ENCODE results near the gene RELN.

The RELN gene

DNA sequence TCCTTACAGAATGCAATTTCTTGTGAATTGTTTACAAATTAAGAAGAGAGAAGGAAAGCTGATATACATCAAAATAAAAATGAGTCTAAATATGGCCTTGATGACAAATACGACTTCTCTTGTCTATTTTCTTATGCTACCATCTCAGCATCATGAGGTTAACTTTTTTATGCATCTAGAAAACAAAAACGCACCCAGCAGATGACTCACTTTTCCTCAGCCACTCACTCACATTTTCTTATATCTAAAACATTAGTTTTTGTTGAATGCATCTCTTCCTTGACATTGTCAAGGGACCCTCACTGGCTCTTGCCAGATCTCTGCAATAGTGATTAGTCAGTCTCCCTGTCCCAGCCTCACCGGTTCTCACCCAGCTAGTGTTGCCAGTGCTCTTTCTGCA lies 287.0 kb downstream of the RELN start:
- H3K27ac Mint-ChIP-seq = no peak overlapping the region
- no peaks in the 10 kb centered on the region for H3K9me3 Mint-ChIP-seq
- no peaks in the 10 kb centered on the region for H3K36me3 Mint-ChIP-seq
- H3K4me3 Mint-ChIP-seq = no peak overlapping the region
- H3K27me3 Mint-ChIP-seq = peaks cover 5% of the 10 kb centered on the region
- no peaks in the 10 kb centered on the region for H3K4me1 Mint-ChIP-seq

DNA sequence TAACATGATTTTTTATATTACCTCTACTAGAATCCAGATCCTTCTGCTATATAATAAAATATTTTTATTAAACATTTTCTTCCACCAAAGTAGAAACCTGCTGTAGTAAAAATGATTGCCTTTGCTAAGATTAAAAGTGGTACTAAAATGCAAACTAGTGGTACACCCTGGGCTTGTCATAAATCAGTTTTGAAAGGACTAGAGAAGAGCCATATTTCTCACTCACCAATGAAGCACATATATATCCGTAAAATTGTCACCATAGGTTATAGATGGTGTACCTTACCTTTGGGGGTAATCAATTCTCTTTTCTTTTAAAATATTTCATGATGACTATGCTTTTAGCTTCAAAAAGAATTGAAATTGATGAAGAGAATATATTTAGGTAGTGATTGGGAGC lies 290.4 kb downstream of the RELN start:
- Mint-ChIP-seq H3K27me3 (peaks cover 8% of the 10 kb centered on the region), H3K27ac (no peak overlapping the region), H3K9me3 (no peaks in the 10 kb centered on the region), H3K4me1 (no peaks in the 10 kb centered on the region), H3K4me3 (no peak overlapping the region), H3K36me3 (no peaks in the 10 kb centered on the region)

DNA sequence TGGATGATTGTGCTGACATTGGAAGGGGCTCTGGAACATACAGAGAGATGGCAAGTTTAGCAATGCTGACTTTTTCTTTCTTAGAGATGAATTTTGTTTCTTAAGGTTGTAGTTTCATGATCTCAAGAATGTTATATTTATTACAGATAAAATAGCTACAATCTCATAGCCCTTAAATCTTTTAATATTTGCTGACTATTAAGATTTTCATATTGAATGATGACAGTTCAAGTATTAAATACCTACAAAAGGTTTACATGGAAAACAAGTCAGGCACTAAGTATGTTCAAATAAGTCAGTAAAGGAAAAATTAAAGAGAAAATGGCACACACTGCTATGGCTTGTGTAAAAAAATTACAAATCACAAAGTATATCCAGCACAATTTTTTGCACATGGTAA lies 291.4 kb downstream of the RELN start:
- no peaks in the 10 kb centered on the region for H3K4me1 Mint-ChIP-seq
- H3K27me3 Mint-ChIP-seq = peaks cover 5% of the 10 kb centered on the region
- no peaks in the 10 kb centered on the region for H3K36me3 Mint-ChIP-seq
- H3K27ac Mint-ChIP-seq = no peak overlapping the region
- H3K4me3 Mint-ChIP-seq = no peak overlapping the region
- H3K9me3 Mint-ChIP-seq = no peaks in the 10 kb centered on the region

DNA sequence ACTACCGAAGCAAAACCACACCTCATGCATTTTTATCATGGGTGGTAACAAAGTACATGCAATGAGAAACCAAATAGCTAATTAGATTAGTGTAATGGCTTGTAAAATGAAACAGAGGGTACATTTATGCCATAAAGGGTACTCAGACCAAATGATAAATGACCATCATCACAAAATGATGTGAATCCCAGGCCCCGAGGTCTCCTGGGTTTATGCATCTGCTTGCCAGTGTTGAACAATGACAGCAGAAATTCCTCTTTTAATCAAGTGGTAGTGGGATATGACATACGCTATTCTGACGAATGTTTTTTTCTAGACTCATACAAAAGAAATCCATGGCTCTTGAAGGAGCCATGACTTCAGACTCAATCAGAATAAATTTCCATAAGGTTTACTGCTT lies 293.9 kb downstream of the RELN start:
- Mint-ChIP-seq H3K4me1 (no peaks in the 10 kb centered on the region), H3K36me3 (no peaks in the 10 kb centered on the region), H3K4me3 (no peak overlapping the region), H3K9me3 (no peaks in the 10 kb centered on the region), H3K27ac (no peak overlapping the region), H3K27me3 (peaks cover 7% of the 10 kb centered on the region)

DNA sequence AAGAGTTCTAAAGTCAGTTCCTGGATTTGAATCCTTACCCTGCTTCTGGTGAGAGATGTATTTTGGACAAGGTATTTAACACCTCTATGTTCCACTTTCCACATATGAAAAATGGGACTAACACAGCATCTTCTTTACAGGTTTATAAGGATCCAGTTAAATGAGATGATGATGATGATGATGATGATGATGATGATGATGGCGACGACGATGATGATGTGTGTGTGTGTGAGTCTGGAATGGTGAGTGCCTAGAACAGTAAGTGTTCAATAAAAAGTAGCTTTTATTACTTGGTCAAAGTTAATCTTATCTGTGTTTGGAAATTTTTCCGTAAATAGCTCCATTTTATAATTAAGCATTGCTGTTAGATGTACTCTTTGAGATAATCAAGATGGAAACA lies 295.2 kb downstream of the RELN start:
- H3K4me3 Mint-ChIP-seq = no peak overlapping the region
- no peaks in the 10 kb centered on the region for H3K36me3 Mint-ChIP-seq
- no peaks in the 10 kb centered on the region for H3K9me3 Mint-ChIP-seq
- no peaks in the 10 kb centered on the region for H3K4me1 Mint-ChIP-seq
- H3K27ac Mint-ChIP-seq = no peak overlapping the region
- H3K27me3 Mint-ChIP-seq = peaks cover 16% of the 10 kb centered on the region

DNA sequence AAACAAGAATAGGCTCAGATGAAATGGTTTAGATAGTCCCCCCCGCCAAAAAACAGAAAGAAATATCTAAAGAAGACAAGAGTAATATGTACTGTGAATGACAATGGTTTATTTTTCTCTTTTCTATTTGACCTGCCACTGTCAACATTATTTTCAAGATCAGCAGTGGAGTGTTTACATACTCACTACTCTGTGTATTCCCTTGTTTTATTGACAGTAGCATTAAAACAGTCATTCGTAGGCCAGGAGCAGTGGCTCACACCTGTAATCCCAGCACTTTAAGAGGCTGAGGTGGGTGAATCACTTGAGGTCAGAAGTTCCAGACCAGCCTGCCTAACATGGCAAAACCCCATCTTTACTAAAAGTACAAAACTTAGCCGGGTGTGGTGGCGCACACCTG lies 298.2 kb downstream of the RELN start:
- Mint-ChIP-seq H3K4me3 (no peak overlapping the region), H3K4me1 (no peaks in the 10 kb centered on the region), H3K9me3 (no peaks in the 10 kb centered on the region), H3K27me3 (peaks cover 13% of the 10 kb centered on the region), H3K27ac (no peak overlapping the region), H3K36me3 (no peaks in the 10 kb centered on the region)

DNA sequence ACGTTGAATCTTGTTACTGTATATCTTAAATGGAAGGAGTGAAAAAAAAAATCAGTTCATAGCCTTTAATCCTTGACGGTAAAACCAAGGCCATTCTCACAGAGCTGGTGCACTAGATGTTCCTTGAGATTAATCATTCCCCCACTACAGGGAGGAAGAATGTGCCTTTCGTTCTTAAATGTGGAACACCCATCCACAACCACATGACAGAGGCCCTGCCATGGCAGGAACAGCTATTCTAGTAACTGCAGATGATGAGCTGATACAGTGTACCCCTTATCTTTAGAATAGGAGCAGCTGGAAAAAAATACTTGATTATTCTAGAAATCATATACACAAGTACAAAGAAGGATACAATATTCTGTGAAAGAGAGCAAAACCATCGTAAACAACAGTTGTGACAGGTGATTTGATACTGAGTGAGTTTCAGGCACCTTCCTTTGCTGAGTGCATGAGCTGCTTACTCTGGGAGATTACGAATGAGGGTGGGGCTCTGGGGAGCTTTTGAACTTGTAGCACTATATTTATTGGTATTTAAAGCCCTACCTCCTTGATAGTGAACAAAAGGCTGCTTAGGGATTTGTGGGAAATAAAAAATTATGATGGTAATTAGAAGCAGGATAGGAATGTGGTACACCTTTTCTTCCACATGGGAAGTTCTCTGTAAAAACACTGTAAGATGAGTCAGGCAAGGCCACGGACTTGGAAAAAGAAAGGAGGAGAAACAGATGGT lies 299.1 kb downstream of the RELN start:
- no peak overlapping the region for H3K27ac Mint-ChIP-seq
- H3K27me3 Mint-ChIP-seq = peaks cover 13% of the 10 kb centered on the region
- H3K9me3 Mint-ChIP-seq = no peaks in the 10 kb centered on the region
- no peak overlapping the region for H3K4me3 Mint-ChIP-seq
- H3K4me1 Mint-ChIP-seq = no peaks in the 10 kb centered on the region
- no peaks in the 10 kb centered on the region for H3K36me3 Mint-ChIP-seq

DNA sequence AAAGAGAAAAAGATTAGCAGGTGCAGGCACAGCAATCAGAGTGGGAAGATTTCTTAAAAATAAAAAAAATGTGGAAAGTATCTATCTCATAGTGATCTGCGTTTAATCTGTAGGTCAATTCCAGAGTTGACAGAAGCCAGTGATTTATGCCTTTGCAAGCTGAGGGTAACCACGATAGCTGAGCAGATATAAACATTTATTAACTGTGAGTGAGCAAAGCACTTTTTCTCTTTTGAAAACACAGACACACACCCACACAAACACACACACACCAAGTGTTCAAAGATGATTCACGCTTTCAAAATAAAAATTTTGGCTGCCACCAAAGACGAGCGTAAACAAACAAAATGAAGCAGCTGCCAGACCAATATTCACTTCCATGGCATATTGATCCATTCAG lies 300.2 kb downstream of the RELN start:
- Mint-ChIP-seq H3K27me3 (peaks cover 13% of the 10 kb centered on the region), H3K4me1 (no peaks in the 10 kb centered on the region), H3K27ac (no peak overlapping the region), H3K4me3 (no peak overlapping the region), H3K9me3 (no peaks in the 10 kb centered on the region), H3K36me3 (no peaks in the 10 kb centered on the region)

DNA sequence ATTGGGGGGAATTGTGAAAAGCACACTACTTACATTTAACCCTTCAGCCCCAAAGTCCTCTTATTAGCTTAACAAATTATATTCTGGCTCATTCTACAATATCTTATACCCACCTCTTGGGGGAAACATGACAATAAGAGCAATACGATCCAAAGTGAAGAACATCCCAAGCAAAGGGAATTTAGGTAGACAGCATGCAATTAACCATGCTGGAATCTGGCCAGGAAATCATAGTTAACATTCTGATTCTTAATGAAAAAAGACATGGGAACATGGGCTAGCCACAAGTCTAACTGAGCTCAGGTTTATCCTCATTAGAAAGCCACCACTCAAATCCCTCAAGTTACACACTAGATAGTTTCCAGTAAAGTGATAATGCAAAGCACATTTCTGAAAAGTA lies 301.5 kb downstream of the RELN start:
- no peaks in the 10 kb centered on the region for H3K9me3 Mint-ChIP-seq
- H3K4me1 Mint-ChIP-seq = no peaks in the 10 kb centered on the region
- H3K27me3 Mint-ChIP-seq = peaks cover 13% of the 10 kb centered on the region
- H3K27ac Mint-ChIP-seq = no peak overlapping the region
- no peak overlapping the region for H3K4me3 Mint-ChIP-seq
- H3K36me3 Mint-ChIP-seq = no peaks in the 10 kb centered on the region

DNA sequence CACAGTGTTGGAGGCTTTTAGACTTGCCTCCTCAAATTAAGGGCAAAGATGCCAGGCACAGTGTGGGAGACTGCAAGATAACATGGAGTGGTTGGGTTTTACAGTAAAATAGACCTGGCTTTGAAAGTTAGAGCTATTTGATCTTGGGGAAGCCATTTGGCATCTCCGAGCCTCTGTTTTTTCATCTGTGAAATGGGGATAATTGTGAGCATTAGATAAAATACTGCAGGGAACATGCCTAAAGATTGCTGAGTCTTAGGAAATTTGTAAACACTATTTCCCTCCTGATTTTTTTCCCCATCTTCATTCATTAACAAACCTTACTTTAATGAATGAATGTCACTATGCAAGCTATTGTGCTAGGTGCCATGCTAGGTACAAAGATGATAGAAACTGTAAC lies 302.2 kb downstream of the RELN start:
- H3K9me3 Mint-ChIP-seq = no peaks in the 10 kb centered on the region
- H3K4me1 Mint-ChIP-seq = no peaks in the 10 kb centered on the region
- no peak overlapping the region for H3K27ac Mint-ChIP-seq
- H3K27me3 Mint-ChIP-seq = peaks cover 11% of the 10 kb centered on the region
- H3K36me3 Mint-ChIP-seq = no peaks in the 10 kb centered on the region
- no peak overlapping the region for H3K4me3 Mint-ChIP-seq

DNA sequence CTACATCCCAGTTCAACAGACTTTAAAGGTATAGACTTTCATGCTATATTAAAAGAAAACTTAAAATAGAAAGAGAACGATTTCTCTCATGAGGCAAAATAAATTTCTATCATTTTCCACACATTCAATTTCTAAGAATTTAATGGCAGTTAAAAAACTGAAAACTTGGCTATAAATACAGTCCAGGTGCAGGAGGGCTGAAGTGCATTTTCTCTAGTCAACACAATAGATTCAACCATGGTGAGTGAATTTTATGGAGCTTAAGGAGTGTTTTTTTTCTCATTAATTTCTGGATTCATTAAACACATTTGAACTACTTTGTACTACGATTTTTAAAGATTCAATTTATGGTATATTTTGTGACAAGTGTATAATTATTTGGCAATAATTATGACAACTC lies 302.7 kb downstream of the RELN start:
- H3K27ac Mint-ChIP-seq = no peak overlapping the region
- H3K27me3 Mint-ChIP-seq = peaks cover 11% of the 10 kb centered on the region
- no peak overlapping the region for H3K4me3 Mint-ChIP-seq

DNA sequence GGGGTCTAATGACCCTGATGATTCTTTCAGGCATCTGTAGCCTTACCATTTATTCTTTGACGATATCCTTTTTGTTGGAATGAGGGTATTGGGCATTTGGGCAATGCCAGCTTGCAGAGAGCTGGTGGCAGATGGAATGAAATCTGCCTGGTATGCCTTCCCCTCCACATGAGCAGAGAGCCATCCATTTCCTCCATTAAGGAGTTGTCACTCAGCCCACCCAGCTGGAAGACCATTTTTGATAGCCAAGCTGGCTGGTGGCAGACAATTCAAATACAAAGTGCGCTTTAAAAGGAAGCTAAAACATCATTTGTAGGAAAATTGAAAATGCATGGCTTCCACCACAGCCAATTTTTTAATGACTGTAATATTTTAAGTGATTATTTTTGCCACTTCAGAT lies 303.4 kb downstream of the RELN start:
- no peak overlapping the region for H3K27ac Mint-ChIP-seq
- H3K4me3 Mint-ChIP-seq = no peak overlapping the region
- peaks cover 11% of the 10 kb centered on the region for H3K27me3 Mint-ChIP-seq
- no peaks in the 10 kb centered on the region for H3K4me1 Mint-ChIP-seq
- no peaks in the 10 kb centered on the region for H3K9me3 Mint-ChIP-seq
- no peaks in the 10 kb centered on the region for H3K36me3 Mint-ChIP-seq

More for the DNA sequence above, 302.7 kb downstream of the RELN start:
- no peaks in the 10 kb centered on the region for H3K36me3 Mint-ChIP-seq
- no peaks in the 10 kb centered on the region for H3K9me3 Mint-ChIP-seq
- no peaks in the 10 kb centered on the region for H3K4me1 Mint-ChIP-seq

DNA sequence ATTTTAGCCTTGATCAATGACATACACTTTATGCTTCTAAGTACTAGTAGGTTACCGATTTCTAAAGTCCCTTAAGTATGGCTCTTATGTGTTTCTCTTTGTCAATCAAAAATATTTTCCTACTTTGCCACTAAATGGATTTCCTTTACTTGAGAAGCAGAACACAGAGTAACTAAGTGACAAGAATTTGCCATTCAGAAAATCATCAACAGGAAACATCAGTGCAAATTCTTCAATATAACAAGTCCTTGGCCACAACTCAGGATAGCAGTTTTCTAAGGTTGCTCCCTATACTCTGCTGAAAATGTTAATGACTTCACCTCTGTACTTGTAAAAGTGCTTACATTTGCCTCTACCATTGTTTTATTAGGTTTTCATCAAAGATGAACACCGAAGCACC lies 303.8 kb downstream of the RELN start:
- Mint-ChIP-seq H3K36me3 (no peaks in the 10 kb centered on the region), H3K27ac (no peak overlapping the region), H3K27me3 (peaks cover 11% of the 10 kb centered on the region), H3K4me3 (no peak overlapping the region), H3K9me3 (no peaks in the 10 kb centered on the region), H3K4me1 (no peaks in the 10 kb centered on the region)

DNA sequence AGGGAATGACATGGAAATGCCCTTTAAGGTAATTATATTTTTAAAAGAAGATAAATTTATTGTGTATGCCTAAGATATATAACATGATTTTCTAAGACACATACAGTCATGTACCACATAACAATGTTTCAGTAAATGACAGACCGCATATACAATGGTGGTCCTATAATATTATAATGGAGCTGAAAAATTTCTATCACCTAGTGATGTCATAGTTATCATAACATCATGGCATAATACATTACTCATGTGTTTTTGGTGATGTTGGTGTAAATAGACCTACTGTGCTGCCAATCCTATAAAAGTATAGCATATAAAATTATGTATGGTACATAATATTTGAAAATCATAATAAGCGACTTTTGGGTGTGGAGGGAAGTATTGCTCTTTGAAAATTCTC lies 306.1 kb downstream of the RELN start:
- H3K27me3 Mint-ChIP-seq = peaks cover 2% of the 10 kb centered on the region
- no peaks in the 10 kb centered on the region for H3K36me3 Mint-ChIP-seq
- H3K4me3 Mint-ChIP-seq = no peak overlapping the region
- H3K9me3 Mint-ChIP-seq = no peaks in the 10 kb centered on the region
- H3K4me1 Mint-ChIP-seq = no peaks in the 10 kb centered on the region
- H3K27ac Mint-ChIP-seq = no peak overlapping the region

DNA sequence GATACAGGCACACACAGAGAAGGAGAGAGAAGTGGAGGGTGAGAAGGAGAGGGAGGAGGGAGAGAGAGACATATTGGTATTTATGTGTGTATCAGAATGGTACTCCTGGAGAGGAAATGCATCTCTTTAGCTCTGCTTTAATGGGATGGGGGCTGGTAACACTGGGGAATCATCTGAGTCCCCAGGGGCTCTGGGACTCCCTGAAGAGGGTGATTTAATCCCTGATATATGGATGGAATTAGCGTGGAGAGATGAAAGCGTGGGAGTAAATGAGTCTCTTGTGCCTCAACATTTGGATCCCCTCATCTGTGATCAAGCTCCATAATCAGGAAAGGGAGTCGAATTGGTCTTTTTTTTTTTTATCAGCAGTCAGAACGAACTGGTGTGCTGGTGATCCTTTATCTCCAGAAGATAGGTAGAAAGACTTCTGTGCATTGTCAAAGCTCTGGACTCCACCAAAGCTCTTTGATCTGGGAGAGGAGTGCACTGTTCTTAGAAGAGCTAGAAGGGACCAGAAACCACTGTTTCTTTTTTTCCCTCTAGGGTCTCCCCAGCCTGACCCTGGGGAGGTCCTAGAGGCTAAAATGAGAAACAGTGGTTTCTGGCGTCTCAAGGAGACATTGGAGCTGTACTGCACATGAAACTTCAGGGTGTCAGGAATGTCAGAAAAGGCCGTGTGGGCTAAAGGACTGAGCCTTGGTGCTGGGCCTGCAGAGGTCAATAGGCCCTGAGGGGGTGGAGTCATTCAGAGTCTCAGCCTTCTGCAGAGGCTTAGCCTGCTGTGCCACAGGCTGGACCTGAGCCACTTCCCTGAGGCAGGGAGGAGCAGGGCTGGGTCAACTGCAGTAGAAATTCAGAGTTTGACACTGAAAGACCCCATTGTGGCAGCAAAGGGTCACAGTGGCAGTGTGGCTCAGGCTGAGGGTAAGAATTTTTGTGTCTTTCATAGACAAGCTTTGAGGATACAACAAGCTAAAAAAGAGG lies 309.0 kb downstream of the RELN start:
- Mint-ChIP-seq H3K9me3 (no peaks in the 10 kb centered on the region), H3K27me3 (no peaks in the 10 kb centered on the region), H3K4me1 (no peaks in the 10 kb centered on the region)

More for the DNA sequence above, 309.0 kb downstream of the RELN start:
- no peak overlapping the region for H3K4me3 Mint-ChIP-seq
- H3K36me3 Mint-ChIP-seq = no peaks in the 10 kb centered on the region
- peak overlapping the region; percentile 12 for H3K27ac Mint-ChIP-seq
